Vagina (tissue), 2 donors: ENCODE data around the gene PYM1. TPM values are rescaled to one million over a fixed set of nuclear protein-coding genes. Genes with fewer than 3 reads are reported as not detected.

Experiments
- DNase-seq, 2 donors: peaks; one replicate each; pipeline ENCODE4 v3.0.0-alpha.2; 2017; ENCODE audit errors: extremely low spot score in 2 of 2
- H3K27ac ChIP-seq: fragments of 200-600 bp; sonication (generic); one replicate; pipeline ENCODE4 v1.5.1; 2019
- H3K27me3 ChIP-seq: fragments of 200-600 bp; sonication (generic); one replicate; pipeline ENCODE4 v1.5.1; 2019
- H3K36me3 ChIP-seq, 2 donors: fragments of 200-600 bp; sonication (generic); one replicate each; pipeline ENCODE4 v1.5.1; 2017 to 2019
- H3K4me1 ChIP-seq: fragments of 200-600 bp; sonication (generic); one replicate; pipeline ENCODE4 v1.5.1; 2019
- H3K4me3 ChIP-seq, 2 donors: fragments of 200-600 bp; sonication (generic); 1 replicate in 1 of 2; 2 replicates in 1 of 2; pipeline ENCODE4 v1.5.1; 2016 to 2019
- H3K9me3 ChIP-seq: fragments of 200-600 bp; sonication (generic); one replicate; pipeline ENCODE4 v1.5.1; 2019
- POLR2A ChIP-seq, 2 donors: fragments of 450-650 bp; IDR thresholded peaks; one replicate each; pipeline ENCODE4 v1.6.1; 2017; ENCODE audit warnings: antibody characterized with exemption in 2 of 2, mild to moderate bottlenecking in 2 of 2, moderate library complexity in 2 of 2
- POLR2AphosphoS5 ChIP-seq, 2 donors: sonication (generic); formaldehyde crosslinking; IDR thresholded peaks; one replicate each; pipeline ENCODE4 v1.9.0; 2017; ENCODE audit warnings: antibody characterized with exemption in 2 of 2, mild to moderate bottlenecking in 2 of 2, low read depth in 1 of 2; ENCODE audit not compliant: insufficient read depth in 1 of 2
- intact Hi-C: fragments of 100-400 bp; cut with DNase I; formaldehyde crosslinking; loops from one replicate; pipeline ENCODE4 v1.15.1; 2023
- total RNA-seq: library from RNA; depleted of rRNA; stranded (reverse); fragments of >200 nt; gene quantifications from one replicate; pipeline ENCODE4 v1.2.3, GENCODE V29; 2016
- TF ChIP-seq, protein P1 (sequence below), 3 experiments: fragments of 450-650 bp in 2 of 3; fragments of 200-600 bp in 1 of 3; sonication (generic) in 1 of 3; IDR thresholded peaks; one replicate each; pipeline ENCODE4 v1.5.1; 2017 to 2019; ENCODE audit warnings: antibody characterized with exemption in 3 of 3, mild to moderate bottlenecking in 2 of 3, moderate library complexity in 2 of 3

The PYM1 gene
- total RNA-seq, 1 donor from 2014 or later: 25.8 TPM

DNA sequence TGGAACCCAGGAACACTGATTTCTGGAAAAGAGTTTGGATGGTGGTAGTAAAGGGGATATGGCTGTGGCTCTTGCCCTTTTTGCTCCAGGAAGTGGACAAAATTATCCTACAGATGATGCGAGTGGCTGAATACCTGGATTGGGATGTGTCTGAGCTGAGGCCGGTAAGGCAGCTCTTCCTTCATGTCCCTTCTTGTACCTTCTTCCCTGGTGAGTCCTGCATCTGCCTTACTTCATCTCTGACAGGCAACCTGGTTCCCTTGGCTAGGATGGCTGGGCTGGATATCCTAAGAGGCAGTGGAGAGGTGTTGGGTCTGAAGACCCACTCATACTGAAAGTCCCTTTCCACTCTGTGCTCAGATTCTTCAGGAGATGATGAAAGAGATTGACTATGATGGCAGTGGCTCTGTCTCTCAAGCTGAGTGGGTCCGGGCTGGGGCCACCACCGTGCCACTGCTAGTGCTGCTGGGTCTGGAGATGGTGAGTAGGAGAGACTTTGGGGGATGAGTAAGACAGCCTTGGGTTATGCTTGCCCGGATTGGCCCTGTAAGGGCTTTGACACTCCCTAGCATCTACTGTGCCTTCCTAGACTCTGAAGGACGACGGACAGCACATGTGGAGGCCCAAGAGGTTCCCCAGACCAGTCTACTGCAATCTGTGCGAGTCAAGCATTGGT lies 11.3 kb upstream of the PYM1 start:
- Histone ChIP-seq H3K36me3 (peaks cover 0 to 26% of the 10 kb centered on the region in 2 donors), H3K4me1 (peaks cover 36% of the 10 kb centered on the region), H3K27ac (no peak overlapping the region), H3K4me3 (no peak overlapping the region), H3K9me3 (no peaks in the 10 kb centered on the region), H3K27me3 (no peaks in the 10 kb centered on the region)
- TF ChIP-seq POLR2A (IDR thresholded peaks at IDR 0.05): no peak
- no peak for TF ChIP-seq POLR2AphosphoS5 (IDR thresholded peaks at IDR 0.05; ENCODE audit: insufficient read depth in 1 of 2, low read depth in 1 of 2)
- TF ChIP-seq, protein P1, sequence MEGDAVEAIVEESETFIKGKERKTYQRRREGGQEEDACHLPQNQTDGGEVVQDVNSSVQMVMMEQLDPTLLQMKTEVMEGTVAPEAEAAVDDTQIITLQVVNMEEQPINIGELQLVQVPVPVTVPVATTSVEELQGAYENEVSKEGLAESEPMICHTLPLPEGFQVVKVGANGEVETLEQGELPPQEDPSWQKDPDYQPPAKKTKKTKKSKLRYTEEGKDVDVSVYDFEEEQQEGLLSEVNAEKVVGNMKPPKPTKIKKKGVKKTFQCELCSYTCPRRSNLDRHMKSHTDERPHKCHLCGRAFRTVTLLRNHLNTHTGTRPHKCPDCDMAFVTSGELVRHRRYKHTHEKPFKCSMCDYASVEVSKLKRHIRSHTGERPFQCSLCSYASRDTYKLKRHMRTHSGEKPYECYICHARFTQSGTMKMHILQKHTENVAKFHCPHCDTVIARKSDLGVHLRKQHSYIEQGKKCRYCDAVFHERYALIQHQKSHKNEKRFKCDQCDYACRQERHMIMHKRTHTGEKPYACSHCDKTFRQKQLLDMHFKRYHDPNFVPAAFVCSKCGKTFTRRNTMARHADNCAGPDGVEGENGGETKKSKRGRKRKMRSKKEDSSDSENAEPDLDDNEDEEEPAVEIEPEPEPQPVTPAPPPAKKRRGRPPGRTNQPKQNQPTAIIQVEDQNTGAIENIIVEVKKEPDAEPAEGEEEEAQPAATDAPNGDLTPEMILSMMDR (IDR thresholded peaks at IDR 0.05): no peak
- no peak for DNase-seq
- intact Hi-C loops: no loop called here

GRCh38 chr12:55937981-55938380 lies 10.3 kb upstream of the PYM1 start:
- DNase-seq: no peak
- no peak overlapping the region for H3K27ac ChIP-seq
- intact Hi-C loops: no loop called here

GRCh38 chr12:55935738-55936151 lies 8.1 kb upstream of the PYM1 start:
- Histone ChIP-seq H3K9me3 (no peaks in the 10 kb centered on the region), H3K27ac (peak overlapping the region; percentile 65), H3K4me3 (peak overlapping the region; percentile 9 to 35), H3K4me1 (peaks cover 62% of the 10 kb centered on the region), H3K27me3 (no peaks in the 10 kb centered on the region), H3K36me3 (peaks cover 0 to 8% of the 10 kb centered on the region in 2 donors)
- DNase-seq: no peak
- TF ChIP-seq POLR2AphosphoS5 (IDR thresholded peaks at IDR 0.05; ENCODE audit: insufficient read depth in 1 of 2, low read depth in 1 of 2) (peak in 1 of 2 donors; percentile 51), POLR2A (IDR thresholded peaks at IDR 0.05) (no peak)
- TF ChIP-seq, protein P1 (IDR thresholded peaks at IDR 0.05): no peak
- intact Hi-C loops: no loop called here

More at GRCh38 chr12:55937981-55938380, 10.3 kb upstream of the PYM1 start:
- H3K4me1 ChIP-seq: peaks cover 45% of the 10 kb centered on the region
- TF ChIP-seq, protein P1 (IDR thresholded peaks at IDR 0.05): no peak
- TF ChIP-seq POLR2A (IDR thresholded peaks at IDR 0.05) (no peak), POLR2AphosphoS5 (IDR thresholded peaks at IDR 0.05; ENCODE audit: insufficient read depth in 1 of 2, low read depth in 1 of 2) (no peak)
- no peak overlapping the region for H3K4me3 ChIP-seq
- H3K36me3 ChIP-seq: peaks cover 0 to 20% of the 10 kb centered on the region in 2 donors
- no peaks in the 10 kb centered on the region for H3K27me3 ChIP-seq
- H3K9me3 ChIP-seq: no peaks in the 10 kb centered on the region

DNA sequence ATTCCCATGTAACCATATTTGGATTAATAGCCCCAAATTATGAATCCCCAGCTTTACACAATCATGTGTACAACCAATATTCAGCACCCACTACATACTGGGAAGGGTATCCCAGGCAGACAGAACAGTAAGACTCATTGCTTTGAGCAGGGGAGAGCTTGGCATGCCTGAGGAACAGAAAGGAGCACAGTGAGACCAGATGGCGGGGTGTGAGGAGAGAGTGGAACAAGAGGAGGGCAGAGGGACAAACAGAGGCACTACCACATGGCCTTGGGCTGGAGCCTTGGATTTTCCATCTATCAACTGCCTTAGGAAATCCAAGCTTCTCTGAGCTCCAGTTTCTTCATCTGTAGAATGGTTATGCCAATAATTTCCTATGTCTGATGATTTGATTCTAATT lies 7.1 kb upstream of the PYM1 start:
- Histone ChIP-seq H3K27me3 (no peaks in the 10 kb centered on the region), H3K4me1 (peaks cover 63% of the 10 kb centered on the region), H3K9me3 (no peaks in the 10 kb centered on the region), H3K4me3 (no peak overlapping the region), H3K36me3 (peaks cover 0 to 4% of the 10 kb centered on the region in 2 donors), H3K27ac (peak overlapping the region; percentile 65)
- DNase-seq: no peak
- intact Hi-C loops: loop anchor here (5.0 kb wide), 2 partner anchors 107 to 207 kb away; partner anchors contain the start of genes CD63 and DNAJC14
- TF ChIP-seq, protein P1 (IDR thresholded peaks at IDR 0.05): no peak
- TF ChIP-seq POLR2A (IDR thresholded peaks at IDR 0.05) (no peak), POLR2AphosphoS5 (IDR thresholded peaks at IDR 0.05; ENCODE audit: insufficient read depth in 1 of 2, low read depth in 1 of 2) (no peak)
